HepG2 (cell line): ENCODE data around the gene POGK. TPM values are rescaled to one million over a fixed set of nuclear protein-coding genes. Genes with fewer than 3 reads are reported as not detected.

Experiments used
- CENPBD1 ChIP-seq: sonication (generic); formaldehyde crosslinking; IDR thresholded peaks from 2 replicates; pipeline ENCODE4 v1.8.0; 2022; ENCODE audit warnings: missing genetic modification reagents, low read depth, mild to moderate bottlenecking, borderline replicate concordance
- EEA1 ChIP-seq: sonication (generic); formaldehyde crosslinking; IDR thresholded peaks from 2 replicates; pipeline ENCODE4 v1.5.1; 2020; ENCODE audit warnings: mild to moderate bottlenecking, missing genetic modification reagents, borderline replicate concordance
- ELF1 ChIP-seq: sonication (generic); formaldehyde crosslinking; IDR thresholded peaks from 2 replicates; pipeline ENCODE4 v1.4.0; 2020; ENCODE audit warnings: missing genetic modification reagents
- ESRRA ChIP-seq: sonication (generic); formaldehyde crosslinking; IDR thresholded peaks from 2 replicates; pipeline ENCODE4 v1.5.1; 2020; ENCODE audit warnings: mild to moderate bottlenecking, low read depth, missing genetic modification reagents
- FOXM1 ChIP-seq: sonication (generic); formaldehyde crosslinking; IDR thresholded peaks from 2 replicates; pipeline ENCODE4 v1.5.0; 2020; ENCODE audit warnings: missing genetic modification reagents
- HES4 ChIP-seq: sonication (generic); formaldehyde crosslinking; IDR thresholded peaks from 2 replicates; pipeline ENCODE4 v1.9.0; 2021; ENCODE audit warnings: mild to moderate bottlenecking, missing genetic modification reagents, borderline replicate concordance
- HNRNPL ChIP-seq: fragments of 200-400 bp; formaldehyde crosslinking; IDR thresholded peaks from 2 replicates; pipeline ENCODE4 v1.6.1; 2017; ENCODE audit warnings: mild to moderate bottlenecking, low read depth, low read length
- JARID2 ChIP-seq: sonication (generic); formaldehyde crosslinking; IDR thresholded peaks from 2 replicates; pipeline ENCODE4 v1.8.1; 2023; ENCODE audit warnings: missing genetic modification reagents, inconsistent platforms; ENCODE audit not compliant: insufficient replicate concordance
- KDM5B ChIP-seq: sonication (generic); formaldehyde crosslinking; IDR thresholded peaks from 2 replicates; pipeline ENCODE4 v1.4.0; 2020; ENCODE audit warnings: missing genetic modification reagents, mild to moderate bottlenecking, borderline replicate concordance
- NFATC3 ChIP-seq: sonication (generic); formaldehyde crosslinking; IDR thresholded peaks from 2 replicates; pipeline ENCODE4 v1.5.1; 2020; ENCODE audit warnings: mild to moderate bottlenecking, missing genetic modification reagents
- NFE2 ChIP-seq: sonication (generic); formaldehyde crosslinking; IDR thresholded peaks from 2 replicates; pipeline ENCODE4 v1.4.0; 2020; ENCODE audit warnings: missing genetic modification reagents
- RFX1 ChIP-seq: fragments of 450-650 bp; IDR thresholded peaks from 2 replicates; pipeline ENCODE4 v1.6.1; 2017
- SIN3A ChIP-seq: IDR thresholded peaks from 2 replicates; pipeline ENCODE4 v1.6.1; 2011; ENCODE audit warnings: low read depth, mild to moderate bottlenecking, control low read depth, low read length, borderline replicate concordance
- SRY ChIP-seq: sonication (generic); formaldehyde crosslinking; IDR thresholded peaks from 2 replicates; pipeline ENCODE4 v1.8.0; 2022; ENCODE audit warnings: mild to moderate bottlenecking, missing genetic modification reagents
- TFDP1 ChIP-seq: IDR thresholded peaks from 2 replicates; pipeline ENCODE4 v1.6.1; 2016; ENCODE audit warnings: missing compliant biosample characterization, missing genetic modification reagents, borderline replicate concordance
- TMF1 ChIP-seq: sonication (generic); formaldehyde crosslinking; IDR thresholded peaks from 2 replicates; pipeline ENCODE4 v1.8.1; 2022; ENCODE audit warnings: low read depth, missing genetic modification reagents
- YY1 ChIP-seq: IDR thresholded peaks from 2 replicates; pipeline ENCODE4 v1.6.1; 2011; ENCODE audit warnings: low read length, low read depth, moderate library complexity, mild to moderate bottlenecking; ENCODE audit not compliant: insufficient read depth, insufficient replicate concordance
- ZBTB1 ChIP-seq: sonication (generic); formaldehyde crosslinking; IDR thresholded peaks from 2 replicates; pipeline ENCODE4 v1.4.0; 2020; ENCODE audit warnings: missing genetic modification reagents, borderline replicate concordance
- ZBTB44 ChIP-seq: sonication (generic); formaldehyde crosslinking; IDR thresholded peaks from 2 replicates; pipeline ENCODE4 v1.4.0; 2020; ENCODE audit warnings: missing genetic modification reagents
- ZGPAT ChIP-seq: IDR thresholded peaks from 2 replicates; pipeline ENCODE4 v1.6.1; 2016; ENCODE audit warnings: mild to moderate bottlenecking
- ZNF235 ChIP-seq: sonication (generic); formaldehyde crosslinking; IDR thresholded peaks from 2 replicates; pipeline ENCODE4 v1.8.1; 2023; ENCODE audit warnings: mild to moderate bottlenecking, missing genetic modification reagents, borderline replicate concordance
- ZNF292 ChIP-seq: sonication (generic); formaldehyde crosslinking; IDR thresholded peaks from 2 replicates; pipeline ENCODE4 v1.8.1; 2022; ENCODE audit warnings: mild to moderate bottlenecking, low read depth, missing genetic modification reagents, borderline replicate concordance
- ZNF343 ChIP-seq: sonication (generic); formaldehyde crosslinking; IDR thresholded peaks from 2 replicates; pipeline ENCODE4 v1.4.0; 2020; ENCODE audit warnings: mild to moderate bottlenecking, missing genetic modification reagents
- ZNF605 ChIP-seq: sonication (generic); formaldehyde crosslinking; IDR thresholded peaks from 2 replicates; pipeline ENCODE4 v1.8.0; 2022; ENCODE audit warnings: mild to moderate bottlenecking, missing genetic modification reagents
- ZNF644 ChIP-seq: IDR thresholded peaks from 2 replicates; pipeline ENCODE4 v1.6.1; 2016; ENCODE audit warnings: low read depth
- ZSCAN20 ChIP-seq: sonication (generic); formaldehyde crosslinking; IDR thresholded peaks from 2 replicates; pipeline ENCODE4 v1.4.0; 2020; ENCODE audit warnings: missing genetic modification reagents, mild to moderate bottlenecking, borderline replicate concordance
- polyA plus RNA-seq, 8 experiments: library from polyadenylated mRNA; depleted of rRNA in 3 of 8; stranded (reverse) in 7 of 8; unstranded in 1 of 8; fragments of >200 nt; fragmentation: Illumina TruSeq in 4 of 8; extraction: Trizol in 4 of 8; gene quantifications; 2 replicates each; pipeline versions ENCODE4 v1.2.1 to v1.2.3, GENCODE V29; 2011 to 2016; ENCODE audit warnings: low read depth in 4 of 8, missing spikeins in 1 of 8, mixed read lengths in 1 of 8; ENCODE audit not compliant: insufficient read depth in 1 of 8
- total RNA-seq, 5 experiments: library from RNA; depleted of rRNA; stranded (reverse); fragments of >200 nt; fragmentation: Illumina TruSeq; extraction: Trizol; gene quantifications; 2 replicates each; pipeline ENCODE4 v1.2.3, GENCODE V29; 2016; ENCODE audit warnings: low read depth in 1 of 5

The POGK gene
- total and polyA plus RNA-seq, 2 of the 13 experiments (the other 11 are each of a cell fraction or from before 2014, with no cell fraction given), result 4.8 to 16.2 TPM

- TF ChIP-seq TFDP1 (peak; percentile 94), NFATC3 (CRISPR knock-in tag) (peak; percentile 90; the same call in 1 of the 2 replicates), CENPBD1 (CRISPR knock-in tag) (no peak; the same call in 1 of the 2 replicates), ZNF235 (CRISPR knock-in tag) (no peak), SRY (CRISPR knock-in tag) (peak; percentile 90), ZNF292 (CRISPR knock-in tag) (no peak), ZGPAT (CRISPR knock-in tag) (peak; percentile 56; the same call in 1 of the 2 replicates), ESRRA (CRISPR knock-in tag) (no peak), ZNF605 (CRISPR knock-in tag) (no peak; the same call in 1 of the 2 replicates), ZSCAN20 (CRISPR knock-in tag) (peak; percentile 91; the same call in 1 of the 2 replicates), HNRNPL (0 out of 2 replicates have a peak, but pooled peaks have one; percentile 51), ZBTB44 (CRISPR knock-in tag) (no peak), ELF1 (CRISPR knock-in tag) (peak; percentile 62), HES4 (CRISPR knock-in tag) (peak; percentile 94), FOXM1 (CRISPR knock-in tag) (no peak), JARID2 (CRISPR knock-in tag) (peak; percentile 80), ZNF343 (CRISPR knock-in tag) (peak; percentile 77; the same call in 1 of the 2 replicates), YY1 (peak; percentile 70), EEA1 (CRISPR knock-in tag) (peak; percentile 77; the same call in 1 of the 2 replicates), RFX1 (no peak), ZNF644 (CRISPR knock-in tag) (no peak), SIN3A (peak; percentile 83; the same call in 1 of the 2 replicates), TMF1 (peak; percentile 21; the same call in 1 of the 2 replicates), NFE2 (CRISPR knock-in tag) (no peak), ZBTB1 (CRISPR knock-in tag) (no peak), KDM5B (CRISPR knock-in tag) (peak; percentile 86; the same call in 1 of the 2 replicates)
Observed at GRCh38 chr1:166838766-166839599, at the start of gene POGK (continued).
